NCI-H82 (cell line): ENCODE results near the gene RRP36.
"Not testable (repeated sequence)": the region's sequence is repeated elsewhere in the genome, so short reads cannot be mapped to it uniquely, and the experiment has no call there.

ENCODE experiments used
- DNase-seq: peaks from one replicate; lab custom pipeline; 2025; lab: John Stamatoyannopoulos, UW

The RRP36 gene

GRCh38 chr6:43021270-43022047 is at the start of gene RRP36:
Gene RRP36 (plus strand): TSS chr6:43021623. CDS start chr6:43021655, 32 bp downstream.
- peak; percentile 88 for DNase-seq

GRCh38 chr6:42971746-42972327 is 49.6 kb upstream of the RRP36 start:
- no peak for DNase-seq

GRCh38 chr6:42973926-42974325 is 47.5 kb upstream of the RRP36 start:
- DNase-seq, result no peak

GRCh38 chr6:42974919-42975505 is 46.4 kb upstream of the RRP36 start:
- peak; percentile 26 for DNase-seq

GRCh38 chr6:42978487-42978838 is 43.0 kb upstream of the RRP36 start:
- DNase-seq, result peak; percentile 44

GRCh38 chr6:42978839-42979522 is 42.4 kb upstream of the RRP36 start, which contains the start of gene PEX6:
Gene PEX6 (minus strand): TSS chr6:42979181. CDS start chr6:42979150, 31 bp downstream.
- peak; percentile 99 for DNase-seq

GRCh38 chr6:42979523-42980177 is 41.8 kb upstream of the RRP36 start:
- no peak for DNase-seq

- no peak for DNase-seq
These were observed 39.6 kb upstream of the RRP36 start for GRCh38 chr6:42981836-42982235.

- peak; percentile 100 for DNase-seq
These were observed 37.2 kb upstream of the RRP36 start, which contains the start of gene PPP2R5D for GRCh38 chr6:42984001-42984923. Gene PPP2R5D (plus strand): TSS chr6:42984570. CDS start chr6:42984678, 108 bp downstream.

GRCh38 chr6:42984924-42985475 is 36.4 kb upstream of the RRP36 start:
- peak; percentile 41 for DNase-seq

GRCh38 chr6:42987533-42988451 is 33.6 kb upstream of the RRP36 start:
- no peak for DNase-seq

- DNase-seq, result peak; percentile 20
These were observed 32.9 kb upstream of the RRP36 start for GRCh38 chr6:42988486-42989020.

GRCh38 chr6:42989923-42990322 is 31.5 kb upstream of the RRP36 start:
- DNase-seq, result no peak

- DNase-seq, result no peak
These were observed 28.0 kb upstream of the RRP36 start for GRCh38 chr6:42993445-42993844.

- no peak for DNase-seq
These were observed 24.9 kb upstream of the RRP36 start for GRCh38 chr6:42996513-42996912.

- not testable (repeated sequence) for DNase-seq
These were observed 23.2 kb upstream of the RRP36 start for GRCh38 chr6:42998205-42998604.

GRCh38 chr6:43001843-43002242 is 19.6 kb upstream of the RRP36 start:
- DNase-seq, result no peak

GRCh38 chr6:43005844-43006243 is 15.6 kb upstream of the RRP36 start:
- DNase-seq, result no peak

GRCh38 chr6:43006251-43006650 is 15.2 kb upstream of the RRP36 start:
- DNase-seq, result no peak
